ENCODE measurements around the gene BCL7C.

Gene BCL7C

DNA sequence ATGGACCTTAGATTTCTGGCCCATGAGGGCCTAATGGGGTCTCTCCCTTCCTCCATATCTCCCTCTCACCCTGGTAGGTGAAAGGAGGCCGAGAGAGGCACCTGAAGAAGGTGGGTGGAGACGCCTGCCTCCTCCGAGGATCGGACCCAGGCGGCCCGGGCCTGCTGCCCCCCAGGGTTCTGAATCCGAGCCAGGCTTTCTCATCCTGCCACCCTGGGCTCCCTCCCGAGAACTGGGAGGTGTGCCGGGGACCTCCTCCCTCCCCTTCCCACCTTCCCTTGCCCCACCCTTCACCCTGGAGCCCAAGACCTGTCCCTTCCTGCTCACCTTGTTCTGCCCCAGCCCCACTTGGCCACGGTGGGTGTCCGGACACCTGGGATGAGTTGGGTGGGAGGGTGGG lies 34.5 kb upstream of the BCL7C start:
- Histone ChIP-seq H4K20me1 (peaks cover 30% of the 10 kb centered on the region), H3K9ac (0 out of 2 replicates have a peak overlapping the region, but pooled peaks have one; percentile 41), H3K36me3 (peaks cover 69% of the 10 kb centered on the region), H3K27me3 (no peaks in the 10 kb centered on the region), H3K9me3 (no peaks in the 10 kb centered on the region), H3K4me3 (no peak overlapping the region), H3K4me1 (peaks cover 39% of the 10 kb centered on the region), H3K27ac (peak overlapping the region; percentile 97; the same call in 1 of the 2 replicates), H3K4me2 (no peak overlapping the region)
- TF ChIP-seq Cebpa-rat (IDR thresholded peaks at IDR 0.05), result no peak

DNA sequence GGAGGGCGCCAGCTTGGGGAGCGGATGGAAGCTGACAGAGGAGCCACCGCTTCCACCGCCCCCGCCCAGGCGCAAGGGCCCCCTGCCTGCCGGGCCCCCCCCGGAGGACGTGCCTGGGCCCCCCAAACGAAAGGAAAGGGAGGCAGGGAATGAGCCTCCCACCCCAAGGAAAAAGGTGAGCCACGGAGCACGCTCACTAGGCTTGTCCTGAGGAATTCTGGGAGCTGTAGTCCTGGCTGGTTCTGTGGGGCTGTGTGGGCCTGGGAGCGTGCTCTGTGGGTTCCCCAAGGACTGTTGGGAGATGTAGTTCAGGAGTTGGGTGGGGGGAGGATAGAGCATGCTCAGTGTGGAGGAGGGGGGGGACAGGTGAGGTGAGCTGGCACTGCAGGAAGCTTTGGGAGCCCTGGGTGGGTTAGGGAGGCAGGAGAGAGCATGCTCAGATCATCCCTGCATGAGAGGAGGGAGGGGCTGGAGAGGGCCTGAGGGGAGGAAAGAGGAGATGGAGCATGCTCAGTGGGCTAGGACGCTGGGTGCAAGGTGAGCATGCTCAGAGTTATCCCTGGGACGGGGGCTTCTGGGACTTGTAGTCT lies 34.0 kb upstream of the BCL7C start:
- H3K27ac ChIP-seq, result peak overlapping the region; percentile 97
- H3K36me3 ChIP-seq, result peaks cover 64% of the 10 kb centered on the region
- no peaks in the 10 kb centered on the region for H3K9me3 ChIP-seq
- no peak overlapping the region for H3K4me3 ChIP-seq
- no peaks in the 10 kb centered on the region for H3K27me3 ChIP-seq
- H3K9ac ChIP-seq, result peak overlapping the region; percentile 95
- no peak for TF ChIP-seq Cebpa-rat (IDR thresholded peaks at IDR 0.05)
- H3K4me1 ChIP-seq, result peaks cover 38% of the 10 kb centered on the region
- H3K4me2 ChIP-seq, result peak overlapping the region; percentile 99
- peaks cover 30% of the 10 kb centered on the region for H4K20me1 ChIP-seq

DNA sequence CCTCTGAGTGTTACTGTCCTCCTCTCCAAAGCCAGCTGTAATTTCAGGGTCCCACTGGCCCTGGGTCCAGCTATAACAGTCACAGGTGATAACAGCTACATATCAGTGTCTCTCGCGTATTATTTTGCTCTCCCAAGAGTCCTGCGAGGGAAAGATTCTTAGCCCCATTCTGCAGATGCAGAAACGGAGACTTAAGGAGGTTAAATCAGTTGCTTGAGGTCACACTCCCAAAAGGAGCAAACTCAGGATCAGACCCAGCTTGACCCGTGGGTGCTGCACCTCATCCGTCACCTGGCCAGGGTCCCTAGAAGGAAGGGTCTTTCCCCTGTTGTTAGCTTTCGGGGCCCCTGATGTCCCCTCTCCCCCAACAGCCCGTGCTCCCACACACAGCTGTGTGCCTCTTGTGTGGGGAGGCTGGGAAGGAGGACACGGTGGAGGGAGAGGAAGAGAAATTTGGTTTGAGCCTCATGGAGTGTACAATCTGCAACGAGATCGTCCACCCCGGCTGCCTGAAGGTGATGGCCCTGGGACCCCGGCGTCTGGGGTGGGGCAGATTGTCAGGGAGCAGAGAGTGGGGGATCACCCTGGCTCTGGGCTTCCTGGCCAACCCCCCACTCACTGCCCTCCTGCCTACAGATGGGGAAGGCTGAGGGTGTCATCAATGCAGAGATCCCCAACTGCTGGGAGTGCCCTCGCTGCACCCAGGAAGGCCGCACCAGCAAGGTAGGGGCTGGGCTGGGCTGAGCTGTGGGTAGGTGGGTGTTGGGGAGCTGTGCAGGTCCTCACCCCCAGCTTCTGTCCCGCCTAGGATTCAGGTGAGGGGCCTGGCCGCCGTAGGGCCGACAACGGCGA lies 33.3 kb upstream of the BCL7C start:
- Histone ChIP-seq H3K36me3 (peaks cover 57% of the 10 kb centered on the region), H3K4me1 (peaks cover 38% of the 10 kb centered on the region), H3K27me3 (no peaks in the 10 kb centered on the region), H3K9me3 (no peaks in the 10 kb centered on the region), H3K4me2 (peak overlapping the region; percentile 99), H3K27ac (peak overlapping the region; percentile 97), H3K4me3 (peak overlapping the region; percentile 95), H3K9ac (peak overlapping the region; percentile 95), H4K20me1 (peaks cover 30% of the 10 kb centered on the region)
- no peak for TF ChIP-seq Cebpa-rat (IDR thresholded peaks at IDR 0.05)

DNA sequence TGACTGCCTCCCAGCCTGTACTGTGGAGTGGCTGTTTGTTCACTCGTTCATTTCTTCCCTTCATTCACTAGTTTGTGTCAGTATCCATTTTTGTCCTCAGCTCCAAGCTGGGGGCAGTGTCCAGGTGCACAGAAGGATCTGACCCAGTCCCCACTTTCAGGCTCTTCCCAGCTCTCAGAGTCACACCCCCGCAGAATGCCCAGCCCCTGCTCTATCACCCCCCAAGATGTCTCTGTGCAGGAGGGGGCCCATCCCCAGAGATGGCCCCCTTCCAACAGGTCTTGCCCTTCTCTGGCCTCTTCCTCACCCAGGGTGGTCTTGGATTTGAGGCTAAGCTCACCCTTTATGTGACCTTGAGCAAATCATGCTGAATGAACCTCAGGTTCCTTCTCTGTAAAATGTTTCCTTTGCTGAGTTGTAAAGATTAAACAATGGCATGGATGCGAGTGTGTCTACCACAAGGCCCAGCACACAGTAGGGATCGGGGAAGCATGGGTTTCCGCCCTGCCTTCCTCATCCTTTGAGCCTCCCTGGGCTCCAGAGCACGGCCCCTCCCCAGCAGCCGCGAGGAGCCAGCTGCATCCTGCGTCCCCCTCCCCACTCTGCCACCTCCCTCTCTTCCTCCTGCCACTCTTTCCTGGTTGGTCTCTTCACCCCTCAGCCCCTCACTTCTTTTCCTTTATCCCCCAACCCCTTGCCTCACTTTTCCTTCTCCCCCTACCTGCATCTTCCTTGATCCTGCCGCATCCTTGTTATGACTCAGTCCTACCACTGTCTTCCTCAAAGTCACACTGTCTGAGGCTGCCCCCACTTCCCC lies 32.3 kb upstream of the BCL7C start:
- H3K4me3 ChIP-seq, result peak overlapping the region; percentile 95
- peak overlapping the region; percentile 95 for H3K9ac ChIP-seq
- H4K20me1 ChIP-seq, result peaks cover 30% of the 10 kb centered on the region
- H3K9me3 ChIP-seq, result no peaks in the 10 kb centered on the region
- H3K4me1 ChIP-seq, result peaks cover 47% of the 10 kb centered on the region
- TF ChIP-seq Cebpa-rat (IDR thresholded peaks at IDR 0.05), result no peak
- H3K27me3 ChIP-seq, result no peaks in the 10 kb centered on the region
- H3K27ac ChIP-seq, result peak overlapping the region; percentile 97
- peaks cover 47% of the 10 kb centered on the region for H3K36me3 ChIP-seq
- H3K4me2 ChIP-seq, result peak overlapping the region; percentile 99

DNA sequence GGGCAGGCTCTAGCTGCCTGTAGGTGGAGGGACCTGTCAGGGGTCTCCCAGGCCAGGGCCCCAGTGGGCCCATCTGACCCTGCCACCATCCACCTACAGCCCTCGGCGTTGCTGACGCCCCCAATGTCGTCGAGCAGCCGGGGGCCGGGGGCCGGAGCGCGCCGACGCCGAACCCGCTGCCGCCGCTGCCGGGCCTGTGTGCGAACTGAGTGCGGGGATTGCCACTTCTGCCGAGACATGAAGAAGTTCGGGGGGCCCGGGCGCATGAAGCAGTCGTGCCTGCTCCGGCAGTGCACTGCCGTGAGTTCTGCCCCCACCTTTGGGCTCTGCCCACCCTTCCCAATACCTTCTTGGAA lies 31.7 kb upstream of the BCL7C start:
- Histone ChIP-seq H4K20me1 (peaks cover 30% of the 10 kb centered on the region), H3K4me2 (peak overlapping the region; percentile 99), H3K4me3 (peak overlapping the region; percentile 95), H3K9ac (peak overlapping the region; percentile 95), H3K27ac (peak overlapping the region; percentile 97), H3K27me3 (no peaks in the 10 kb centered on the region), H3K9me3 (no peaks in the 10 kb centered on the region), H3K36me3 (peaks cover 41% of the 10 kb centered on the region), H3K4me1 (peaks cover 52% of the 10 kb centered on the region)
- no peak for TF ChIP-seq Cebpa-rat (IDR thresholded peaks at IDR 0.05)

DNA sequence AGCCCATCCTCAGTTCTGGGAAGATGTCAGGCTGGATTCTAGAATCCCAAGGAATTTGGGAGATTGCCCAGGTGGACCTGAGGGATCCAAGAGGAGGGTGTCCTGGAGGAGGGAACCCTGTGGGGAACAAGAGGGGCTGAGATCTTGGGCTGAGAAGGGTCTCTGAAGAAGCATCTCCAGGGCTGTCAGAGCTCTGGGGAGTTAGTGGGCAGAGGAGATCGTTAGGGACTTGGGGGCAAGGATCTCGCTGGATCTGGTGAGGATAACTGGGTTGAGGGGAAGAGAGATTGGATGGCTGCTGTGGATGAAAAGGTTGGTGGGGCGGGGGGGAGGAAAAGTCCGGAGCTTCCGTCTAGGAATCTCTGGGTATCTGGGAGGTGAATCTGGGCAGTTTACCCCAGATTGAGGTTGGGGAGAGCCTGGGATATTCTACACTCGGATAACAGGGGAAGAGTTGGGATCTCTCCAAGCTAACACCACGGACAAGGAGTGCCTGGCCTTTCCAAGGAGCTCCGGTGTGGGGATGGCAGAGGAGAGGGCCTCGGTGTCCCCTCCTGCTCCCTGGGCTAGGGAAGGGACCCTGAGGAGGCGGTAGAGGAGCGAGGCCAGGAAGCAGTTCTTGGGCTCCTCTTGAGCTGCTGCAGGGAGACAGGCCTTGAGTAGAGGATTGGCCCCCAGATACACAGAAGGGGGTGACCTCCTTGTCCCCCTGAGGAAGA lies 31.2 kb upstream of the BCL7C start:
- H3K27ac ChIP-seq, result peak overlapping the region; percentile 97
- peaks cover 58% of the 10 kb centered on the region for H3K4me1 ChIP-seq
- H3K4me3 ChIP-seq, result peak overlapping the region; percentile 95
- H3K9ac ChIP-seq, result peak overlapping the region; percentile 95
- peaks cover 36% of the 10 kb centered on the region for H3K36me3 ChIP-seq
- no peaks in the 10 kb centered on the region for H3K9me3 ChIP-seq
- H3K27me3 ChIP-seq, result no peaks in the 10 kb centered on the region
- no peak for TF ChIP-seq Cebpa-rat (IDR thresholded peaks at IDR 0.05)
- peaks cover 30% of the 10 kb centered on the region for H4K20me1 ChIP-seq
- H3K4me2 ChIP-seq, result peak overlapping the region; percentile 99

DNA sequence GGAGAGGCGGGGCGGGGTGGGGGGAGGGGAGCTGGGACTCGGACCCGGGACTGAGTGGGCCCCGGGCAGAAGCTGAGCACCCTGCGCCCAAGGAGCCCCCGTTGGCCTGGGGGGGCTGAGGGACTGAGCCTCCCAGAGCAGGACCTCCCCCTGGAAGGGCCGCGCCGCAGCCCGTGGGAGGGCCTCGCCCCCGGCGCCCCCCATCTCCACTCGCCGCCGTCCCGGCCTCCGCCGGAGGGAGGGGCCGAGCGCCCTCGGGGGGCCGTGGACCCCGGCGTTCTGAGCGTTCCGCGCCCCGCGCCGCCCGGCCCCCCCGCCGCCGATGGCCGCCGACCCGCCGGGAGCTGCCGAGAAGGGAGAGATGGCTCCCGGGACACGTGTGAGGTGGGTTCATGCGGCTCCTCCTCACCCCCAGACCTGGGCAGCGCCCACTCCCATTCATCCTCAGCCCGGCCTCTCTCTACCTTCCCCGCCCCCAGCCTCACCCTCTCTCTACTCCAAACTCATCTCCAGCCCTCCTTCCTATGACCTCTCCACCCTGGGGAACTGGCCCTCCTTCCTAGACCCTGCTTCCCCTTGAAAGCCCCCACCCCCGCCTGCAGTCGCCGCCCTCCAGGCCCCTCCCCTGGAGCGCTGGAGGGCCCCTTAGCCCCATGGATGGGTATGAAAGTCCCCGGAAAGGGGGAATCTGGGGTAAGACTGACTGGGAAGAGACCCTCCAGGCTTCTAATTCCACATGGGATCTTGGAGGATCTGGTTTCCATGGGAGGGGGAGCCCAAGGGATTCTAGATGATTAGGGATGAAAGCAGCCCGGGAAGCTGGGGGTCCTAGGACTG lies 30.4 kb upstream of the BCL7C start:
- no peaks in the 10 kb centered on the region for H3K27me3 ChIP-seq
- H3K36me3 ChIP-seq, result peaks cover 28% of the 10 kb centered on the region
- H3K4me1 ChIP-seq, result peaks cover 66% of the 10 kb centered on the region
- H4K20me1 ChIP-seq, result peaks cover 30% of the 10 kb centered on the region
- H3K4me2 ChIP-seq, result peak overlapping the region; percentile 99
- peak overlapping the region; percentile 95 for H3K4me3 ChIP-seq
- TF ChIP-seq Cebpa-rat (IDR thresholded peaks at IDR 0.05), result no peak
- H3K9ac ChIP-seq, result peak overlapping the region; percentile 95
- peak overlapping the region; percentile 97 for H3K27ac ChIP-seq
- H3K9me3 ChIP-seq, result no peaks in the 10 kb centered on the region

DNA sequence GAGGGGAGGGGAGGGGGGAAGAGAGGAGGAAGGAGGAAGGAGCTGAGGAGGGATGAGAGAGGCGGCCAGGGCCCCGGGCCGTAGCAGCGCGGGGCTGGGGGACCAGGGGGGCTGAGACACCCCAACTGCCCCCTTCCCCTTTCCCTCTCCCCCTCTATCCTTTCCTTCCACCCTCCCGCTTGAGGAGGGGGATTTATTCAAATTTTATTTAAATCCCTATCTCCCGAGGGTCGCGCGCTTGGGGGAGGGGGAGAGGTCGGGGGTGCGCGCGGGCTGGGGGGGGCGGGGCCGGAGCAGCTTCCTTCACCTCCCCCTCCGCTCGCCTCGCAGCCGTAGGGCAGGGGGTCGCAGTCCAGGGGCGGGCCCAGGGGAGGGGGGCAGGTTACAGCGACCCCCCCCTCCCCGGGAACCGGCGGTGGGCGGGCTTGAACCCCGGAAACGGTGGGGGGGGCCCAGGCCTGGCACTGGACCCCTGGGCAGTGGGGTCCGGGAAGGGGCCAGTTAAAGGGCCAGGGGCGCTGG lies 29.7 kb upstream of the BCL7C start, which contains the start of gene FBXL19:
Gene FBXL19, plus strand, starts transcription at position 19 of the 522 bp plus-strand sequence. CDS start 2,183 bp downstream, outside the sequence.
- no peak for TF ChIP-seq Cebpa-rat (IDR thresholded peaks at IDR 0.05)
- Histone ChIP-seq H3K4me3 (peak within 1 kb of the TSS; percentile 95), H3K27me3 (no peaks in the 10 kb centered on the region)

More for the DNA sequence above, 29.7 kb upstream of the BCL7C start, which contains the start of gene FBXL19:
- Histone ChIP-seq H4K20me1 (peaks cover 30% of the 10 kb centered on the region), H3K27ac (peak within 1 kb of the TSS; percentile 98), H3K4me1 (peaks cover 71% of the 10 kb centered on the region), H3K9me3 (no peaks in the 10 kb centered on the region), H3K36me3 (peaks cover 21% of the 10 kb centered on the region), H3K9ac (peak within 1 kb of the TSS; percentile 95), H3K4me2 (peak within 1 kb of the TSS; percentile 99)
